Transverse colon (tissue), 4 donors: Measurements from ENCODE around the gene DPH1. TPM values are rescaled to one million over a fixed set of nuclear protein-coding genes. Genes with fewer than 3 reads are reported as not detected.

Experiments used
- DNase-seq: peaks from one replicate; pipeline ENCODE4 v3.0.0-alpha.2; 2019
- H3K27ac ChIP-seq, 4 donors: fragments of 200-600 bp; sonication (generic); 2 replicates each; pipeline ENCODE4 v1.5.1; 2016 to 2018; ENCODE audit warnings: inconsistent platforms in 4 of 4
- H3K27me3 ChIP-seq: fragments of 200-600 bp; sonication (generic); 2 replicates; pipeline ENCODE4 v1.5.1; 2017; ENCODE audit warnings: inconsistent platforms
- H3K36me3 ChIP-seq, 4 donors: fragments of 200-600 bp; sonication (generic); 2 replicates each; pipeline ENCODE4 v1.5.1; 2017 to 2019; ENCODE audit warnings: inconsistent platforms in 4 of 4
- H3K4me1 ChIP-seq, 4 donors: fragments of 200-600 bp; sonication (generic); 2 replicates each; pipeline ENCODE4 v1.5.1; 2017 to 2020; ENCODE audit warnings: inconsistent platforms in 4 of 4
- H3K4me3 ChIP-seq, 4 donors: fragments of 200-600 bp; sonication (generic); 1 replicate in 1 of 4; 2 replicates in 3 of 4; pipeline versions ENCODE4 v1.5.1 to v1.6.1; 2017 to 2019; ENCODE audit warnings: inconsistent platforms in 4 of 4
- H3K9me3 ChIP-seq, 2 donors: fragments of 200-600 bp; sonication (generic); 2 replicates each; pipeline ENCODE4 v1.5.1; 2017 to 2019; ENCODE audit warnings: inconsistent platforms in 2 of 2
- EP300 ChIP-seq: sonication (generic); formaldehyde crosslinking; IDR thresholded peaks from one replicate; pipeline ENCODE4 v1.6.1; 2017; ENCODE audit warnings: antibody characterized with exemption, low read depth
- POLR2A ChIP-seq: fragments of 450-650 bp; IDR thresholded peaks from one replicate; pipeline ENCODE4 v1.6.1; 2016; ENCODE audit warnings: antibody characterized with exemption, mild to moderate bottlenecking, moderate library complexity
- POLR2AphosphoS5 ChIP-seq, 3 donors: sonication (generic); formaldehyde crosslinking; IDR thresholded peaks; one replicate each; pipeline ENCODE4 v1.6.1; 2016; ENCODE audit warnings: antibody characterized with exemption in 3 of 3
- WGBS, 2 donors: methylation state at CpG; one replicate each; pipeline ENCODE4 v1.1.5; 2018; ENCODE audit warnings: low coverage in 1 of 2; 5-methylcytosine and 5-hydroxymethylcytosine counted together
- in situ Hi-C, 4 donors: fragments of 200-750 bp; cut with MboI; loops; one replicate each; pipeline versions ENCODE4 v1.15.0 to v1.15.1; 2017; ENCODE audit warnings: low sequenced_read_pairs in 3 of 4, low pct_ligation_motif_present in 1 of 4, low pct_unique_long_range_greater_than_20kb in 1 of 4
- intact Hi-C: fragments of 100-400 bp; cut with DNase I; formaldehyde crosslinking; loops from one replicate; pipeline ENCODE4 v1.15.1; 2023; ENCODE audit warnings: low total_unique reads
- total RNA-seq, 4 donors: library from RNA; depleted of rRNA; stranded (reverse); fragments of >200 nt; gene quantifications; one replicate each; pipeline ENCODE4 v1.1.0, GENCODE V29; 2016
- TF ChIP-seq, protein P1 (sequence below), 5 experiments: fragments of 200-600 bp in 3 of 5; fragments of 450-650 bp in 2 of 5; sonication (generic) in 3 of 5; IDR thresholded peaks; 1 replicate in 2 of 5; 2 replicates in 3 of 5; pipeline ENCODE4 v1.5.1; 2016 to 2017; ENCODE audit warnings: antibody characterized with exemption in 5 of 5, inconsistent platforms in 3 of 5, mild to moderate bottlenecking in 2 of 5, moderate library complexity in 1 of 5

Gene DPH1
- total RNA-seq, 4 donors from 2014 or later: 32.4 to 88.8 (median 58.9) TPM

GRCh38 chr17:2067048-2067561, 37.2 kb downstream of the DPH1 start:
- H3K36me3 ChIP-seq: peaks cover 0 to 10% (median 0%) of the 10 kb centered on the region in 4 donors
- no peak for DNase-seq
- no peaks in the 10 kb centered on the region for H3K27me3 ChIP-seq
- 40 to 83% methylated on average over 2 to 14 of the region's 14 CpGs for WGBS, 2 donors
- TF ChIP-seq POLR2AphosphoS5 (IDR thresholded peaks at IDR 0.05) (no peak), POLR2A (no peak), EP300 (no peak)
- TF ChIP-seq, protein P1, sequence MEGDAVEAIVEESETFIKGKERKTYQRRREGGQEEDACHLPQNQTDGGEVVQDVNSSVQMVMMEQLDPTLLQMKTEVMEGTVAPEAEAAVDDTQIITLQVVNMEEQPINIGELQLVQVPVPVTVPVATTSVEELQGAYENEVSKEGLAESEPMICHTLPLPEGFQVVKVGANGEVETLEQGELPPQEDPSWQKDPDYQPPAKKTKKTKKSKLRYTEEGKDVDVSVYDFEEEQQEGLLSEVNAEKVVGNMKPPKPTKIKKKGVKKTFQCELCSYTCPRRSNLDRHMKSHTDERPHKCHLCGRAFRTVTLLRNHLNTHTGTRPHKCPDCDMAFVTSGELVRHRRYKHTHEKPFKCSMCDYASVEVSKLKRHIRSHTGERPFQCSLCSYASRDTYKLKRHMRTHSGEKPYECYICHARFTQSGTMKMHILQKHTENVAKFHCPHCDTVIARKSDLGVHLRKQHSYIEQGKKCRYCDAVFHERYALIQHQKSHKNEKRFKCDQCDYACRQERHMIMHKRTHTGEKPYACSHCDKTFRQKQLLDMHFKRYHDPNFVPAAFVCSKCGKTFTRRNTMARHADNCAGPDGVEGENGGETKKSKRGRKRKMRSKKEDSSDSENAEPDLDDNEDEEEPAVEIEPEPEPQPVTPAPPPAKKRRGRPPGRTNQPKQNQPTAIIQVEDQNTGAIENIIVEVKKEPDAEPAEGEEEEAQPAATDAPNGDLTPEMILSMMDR (IDR thresholded peaks at IDR 0.05): no peak
- H3K4me1 ChIP-seq: peaks cover 24 to 79% (median 49%) of the 10 kb centered on the region in 4 donors
- in situ Hi-C loops: loop anchor here (5.0 to 25.0 kb wide), 3 partner anchors 95 to 178 kb away; no protein-coding TSS in a partner anchor
- H3K9me3 ChIP-seq: no peaks in the 10 kb centered on the region
- no peak overlapping the region for H3K4me3 ChIP-seq
- peak overlapping the region; percentile 77 to 92 (median 90) for H3K27ac ChIP-seq
- intact Hi-C loops: no loop called here

DNA sequence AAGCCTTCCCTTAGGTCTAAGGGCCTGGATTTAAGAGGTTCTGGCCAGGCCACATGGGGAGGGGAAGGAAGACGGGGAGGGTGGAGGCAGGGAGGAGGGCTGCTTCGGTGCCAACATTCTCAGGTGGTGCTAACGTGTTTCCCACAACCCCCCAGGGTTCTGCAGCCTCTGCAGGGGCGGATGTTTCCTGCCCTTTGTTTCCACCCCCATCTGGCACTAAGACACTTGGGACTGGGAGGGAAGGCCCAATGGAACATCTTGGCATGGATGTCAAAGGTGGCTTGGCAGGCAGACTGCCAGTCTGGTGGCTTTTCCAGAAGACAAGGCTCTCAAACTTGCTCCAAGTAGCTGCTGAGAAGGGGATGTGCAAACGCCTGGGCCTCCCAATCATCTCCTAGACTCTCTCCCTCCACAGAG, 37.7 kb downstream of the DPH1 start:
- peaks cover 0 to 10% (median 0%) of the 10 kb centered on the region in 4 donors for H3K36me3 ChIP-seq
- in situ Hi-C loops: loop anchor here (5.0 to 25.0 kb wide), 3 partner anchors 95 to 177 kb away; no protein-coding TSS in a partner anchor
- TF ChIP-seq EP300: no peak
- TF ChIP-seq POLR2A: no peak
- TF ChIP-seq, protein P1 (IDR thresholded peaks at IDR 0.05): no peak
- TF ChIP-seq POLR2AphosphoS5 (IDR thresholded peaks at IDR 0.05): no peak
- intact Hi-C loops: no loop called here
- peaks cover 24 to 79% (median 47%) of the 10 kb centered on the region in 4 donors for H3K4me1 ChIP-seq
- 61% methylated on average over 5 of the region's 5 CpGs; no CpG with 5 or more reads in 1 of the 2 donors for WGBS, 2 donors
- no peak overlapping the region for H3K4me3 ChIP-seq
- DNase-seq: no peak
- no peaks in the 10 kb centered on the region for H3K9me3 ChIP-seq
- no peaks in the 10 kb centered on the region for H3K27me3 ChIP-seq
- peak overlapping the region; percentile 77 to 92 (median 90) for H3K27ac ChIP-seq

DNA sequence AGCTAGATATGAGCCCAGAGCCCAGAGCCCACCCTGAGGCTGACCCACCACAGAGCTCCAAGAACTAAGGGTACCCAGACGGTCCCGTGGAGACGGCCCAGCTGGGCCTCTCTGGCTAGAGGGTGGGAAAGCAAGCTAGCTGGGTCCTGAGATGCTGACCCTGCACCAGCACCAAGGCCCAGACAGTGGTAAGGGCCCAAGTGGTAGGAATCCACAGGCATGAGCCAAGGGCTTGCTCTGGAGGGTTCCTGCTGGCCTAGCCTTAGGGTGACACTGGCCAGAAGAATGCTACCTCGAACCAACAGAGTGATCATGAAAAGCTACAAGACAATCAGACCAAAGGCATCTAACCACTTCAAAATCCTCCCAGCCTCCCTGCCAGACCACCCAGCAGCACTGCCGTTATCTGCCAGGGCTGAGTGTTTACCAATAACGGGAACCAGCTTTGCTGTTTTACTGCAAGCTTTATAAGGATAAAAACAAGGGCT, 38.1 kb downstream of the DPH1 start:
- TF ChIP-seq EP300: no peak
- no peak for TF ChIP-seq POLR2A
- TF ChIP-seq POLR2AphosphoS5 (IDR thresholded peaks at IDR 0.05): no peak
- TF ChIP-seq, protein P1 (IDR thresholded peaks at IDR 0.05): no peak
- intact Hi-C loops: no loop called here
- Histone ChIP-seq H3K9me3 (no peaks in the 10 kb centered on the region), H3K27me3 (no peaks in the 10 kb centered on the region), H3K4me1 (peaks cover 24 to 75% (median 45%) of the 10 kb centered on the region in 4 donors), H3K36me3 (peaks cover 0 to 10% (median 0%) of the 10 kb centered on the region in 4 donors), H3K27ac (peak overlapping the region; percentile 77 to 92 (median 90)), H3K4me3 (no peak overlapping the region)
- WGBS, 2 donors: 68% methylated on average over 6 of the region's 6 CpGs; no CpG with 5 or more reads in 1 of the 2 donors
- in situ Hi-C loops: loop anchor here (5.0 to 25.0 kb wide), 3 partner anchors 94 to 177 kb away; no protein-coding TSS in a partner anchor
- no peak for DNase-seq

GRCh38 chr17:2068519-2069051, 38.6 kb downstream of the DPH1 start:
- TF ChIP-seq POLR2AphosphoS5 (IDR thresholded peaks at IDR 0.05) (no peak), POLR2A (no peak), EP300 (no peak)
- TF ChIP-seq, protein P1 (IDR thresholded peaks at IDR 0.05): no peak

More at GRCh38 chr17:2068519-2069051, 38.6 kb downstream of the DPH1 start:
- Histone ChIP-seq H3K4me3 (no peak overlapping the region), H3K36me3 (peaks cover 0 to 10% (median 0%) of the 10 kb centered on the region in 4 donors), H3K27ac (peak overlapping the region; percentile 77 to 92 (median 90)), H3K4me1 (peaks cover 23 to 69% (median 43%) of the 10 kb centered on the region in 4 donors), H3K9me3 (no peaks in the 10 kb centered on the region), H3K27me3 (no peaks in the 10 kb centered on the region)
- intact Hi-C loops: no loop called here
- in situ Hi-C loops: loop anchor here (5.0 to 25.0 kb wide), 3 partner anchors 94 to 176 kb away; no protein-coding TSS in a partner anchor
- WGBS, 2 donors: 65% methylated on average over 15 of the region's 15 CpGs; no CpG with 5 or more reads in 1 of the 2 donors
- DNase-seq: no peak
